ENCODE measurements around the gene BLTP1.
"Not testable (repeated sequence)": the region's sequence is repeated elsewhere in the genome, so short reads cannot be mapped to it uniquely, and the experiment has no call there.

The BLTP1 gene

GRCh38 chr4:122151982-122152710 lies at the start of gene BLTP1:
Gene BLTP1, plus strand, starts transcription at chr4:122152331. Its CDS starts 18,317 bp downstream, at chr4:122170648.
- peak; percentile 88 for DNase-seq (ENCODE audit: low spot score)

- no peak for DNase-seq (ENCODE audit: low spot score)
Measured at GRCh38 chr4:122104184-122104583, 47.9 kb upstream of the BLTP1 start.

GRCh38 chr4:122107680-122108079 lies 44.5 kb upstream of the BLTP1 start:
- DNase-seq (ENCODE audit: low spot score), result no peak

- not testable (repeated sequence) for DNase-seq (ENCODE audit: low spot score)
Measured at GRCh38 chr4:122110304-122110703, 41.8 kb upstream of the BLTP1 start.

- DNase-seq (ENCODE audit: low spot score), result no peak
Measured at GRCh38 chr4:122117743-122118142, 34.4 kb upstream of the BLTP1 start.

- DNase-seq (ENCODE audit: low spot score), result no peak
Measured at GRCh38 chr4:122118243-122118642, 33.9 kb upstream of the BLTP1 start.

- no peak for DNase-seq (ENCODE audit: low spot score)
Measured at GRCh38 chr4:122119739-122120138, 32.4 kb upstream of the BLTP1 start.

- DNase-seq (ENCODE audit: low spot score), result no peak
Measured at GRCh38 chr4:122121593-122121992, 30.5 kb upstream of the BLTP1 start.

GRCh38 chr4:122122083-122122482 lies 30.0 kb upstream of the BLTP1 start:
- no peak for DNase-seq (ENCODE audit: low spot score)

- DNase-seq (ENCODE audit: low spot score), result peak; percentile 20
Measured at GRCh38 chr4:122129061-122129460, 23.1 kb upstream of the BLTP1 start.

- DNase-seq (ENCODE audit: low spot score), result peak; percentile 24
Measured at GRCh38 chr4:122131562-122132157, 20.5 kb upstream of the BLTP1 start.

GRCh38 chr4:122132891-122133290 lies 19.2 kb upstream of the BLTP1 start:
- DNase-seq (ENCODE audit: low spot score), result no peak

- no peak for DNase-seq (ENCODE audit: low spot score)
Measured at GRCh38 chr4:122139139-122139538, 13.0 kb upstream of the BLTP1 start.

GRCh38 chr4:122140834-122141233 lies 11.3 kb upstream of the BLTP1 start:
- no peak for DNase-seq (ENCODE audit: low spot score)

GRCh38 chr4:122142687-122143086 lies 9.4 kb upstream of the BLTP1 start:
- no peak for DNase-seq (ENCODE audit: low spot score)

- no peak for DNase-seq (ENCODE audit: low spot score)
Measured at GRCh38 chr4:122146652-122147051, 5.5 kb upstream of the BLTP1 start.

- no peak for DNase-seq (ENCODE audit: low spot score)
Measured at GRCh38 chr4:122150931-122151330, 1.2 kb upstream of the BLTP1 start.

- DNase-seq (ENCODE audit: low spot score), result peak; percentile 12
Measured at GRCh38 chr4:122152711-122153226, 638 bp downstream of the BLTP1 start.

GRCh38 chr4:122156819-122157218 lies 4.7 kb downstream of the BLTP1 start:
- peak; percentile 9 for DNase-seq (ENCODE audit: low spot score)

- DNase-seq (ENCODE audit: low spot score), result no peak
Measured at GRCh38 chr4:122163301-122163700, 11.2 kb downstream of the BLTP1 start.

- no peak for DNase-seq (ENCODE audit: low spot score)
Measured at GRCh38 chr4:122163767-122164166, 11.6 kb downstream of the BLTP1 start.

- DNase-seq (ENCODE audit: low spot score), result no peak
Measured at GRCh38 chr4:122167369-122167768, 15.2 kb downstream of the BLTP1 start.

GRCh38 chr4:122170775-122171174 lies 18.6 kb downstream of the BLTP1 start:
- no peak for DNase-seq (ENCODE audit: low spot score)

GRCh38 chr4:122171323-122171722 lies 19.2 kb downstream of the BLTP1 start:
- no peak for DNase-seq (ENCODE audit: low spot score)

All from activated CD4-positive, alpha-beta T cell treated with anti-CD3 and anti-CD28 coated beads, Interleukin-2, Interleukin-4, amounts not matched to agents 100 ng/mL and 50 ng/mL, durations not matched to agents 16 hours and 8 hours (primary cell).